Epithelial cell of alveolus of lung (primary cell): ENCODE results near the gene NGEF. TPM values are rescaled to one million over a fixed set of nuclear protein-coding genes. Genes with fewer than 3 reads are reported as not detected.

ENCODE experiments used
- total RNA-seq: library from RNA; depleted of rRNA; stranded (reverse); fragments of >200 nt; gene quantifications from 2 replicates; pipeline ENCODE4 v1.2.1, GENCODE V29; 2015

Gene NGEF, protein sequence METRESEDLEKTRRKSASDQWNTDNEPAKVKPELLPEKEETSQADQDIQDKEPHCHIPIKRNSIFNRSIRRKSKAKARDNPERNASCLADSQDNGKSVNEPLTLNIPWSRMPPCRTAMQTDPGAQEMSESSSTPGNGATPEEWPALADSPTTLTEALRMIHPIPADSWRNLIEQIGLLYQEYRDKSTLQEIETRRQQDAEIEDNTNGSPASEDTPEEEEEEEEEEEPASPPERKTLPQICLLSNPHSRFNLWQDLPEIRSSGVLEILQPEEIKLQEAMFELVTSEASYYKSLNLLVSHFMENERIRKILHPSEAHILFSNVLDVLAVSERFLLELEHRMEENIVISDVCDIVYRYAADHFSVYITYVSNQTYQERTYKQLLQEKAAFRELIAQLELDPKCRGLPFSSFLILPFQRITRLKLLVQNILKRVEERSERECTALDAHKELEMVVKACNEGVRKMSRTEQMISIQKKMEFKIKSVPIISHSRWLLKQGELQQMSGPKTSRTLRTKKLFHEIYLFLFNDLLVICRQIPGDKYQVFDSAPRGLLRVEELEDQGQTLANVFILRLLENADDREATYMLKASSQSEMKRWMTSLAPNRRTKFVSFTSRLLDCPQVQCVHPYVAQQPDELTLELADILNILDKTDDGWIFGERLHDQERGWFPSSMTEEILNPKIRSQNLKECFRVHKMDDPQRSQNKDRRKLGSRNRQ
- 0.08 and 3.0 TPM in 2 replicates for total RNA-seq

DNA sequence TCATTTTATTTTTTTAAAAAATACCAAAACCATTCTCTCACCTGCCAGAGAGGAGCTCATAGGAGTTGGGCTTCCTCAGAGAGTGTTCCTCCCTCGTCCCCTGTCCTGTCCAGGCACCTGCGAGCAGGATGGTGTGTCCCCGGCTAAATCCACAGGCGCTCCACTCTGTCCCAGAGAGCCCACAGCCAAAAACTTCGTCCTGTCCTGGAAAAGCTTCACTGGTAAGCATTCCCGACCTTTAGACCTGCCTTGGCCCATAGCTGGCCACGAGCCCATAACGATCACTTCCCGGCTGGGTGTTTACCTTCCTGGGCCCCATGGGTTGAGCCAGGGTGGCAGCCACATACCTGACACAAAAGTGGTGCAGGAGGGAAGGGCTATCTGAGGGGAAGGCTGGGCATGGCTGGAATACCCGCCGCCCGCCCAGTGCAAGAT is at the start of gene NGEF:
NGEF (minus strand) TSS at position 230 of the 435 bp plus-strand sequence. CDS start 38,366 bp downstream, outside the sequence.

DNA sequence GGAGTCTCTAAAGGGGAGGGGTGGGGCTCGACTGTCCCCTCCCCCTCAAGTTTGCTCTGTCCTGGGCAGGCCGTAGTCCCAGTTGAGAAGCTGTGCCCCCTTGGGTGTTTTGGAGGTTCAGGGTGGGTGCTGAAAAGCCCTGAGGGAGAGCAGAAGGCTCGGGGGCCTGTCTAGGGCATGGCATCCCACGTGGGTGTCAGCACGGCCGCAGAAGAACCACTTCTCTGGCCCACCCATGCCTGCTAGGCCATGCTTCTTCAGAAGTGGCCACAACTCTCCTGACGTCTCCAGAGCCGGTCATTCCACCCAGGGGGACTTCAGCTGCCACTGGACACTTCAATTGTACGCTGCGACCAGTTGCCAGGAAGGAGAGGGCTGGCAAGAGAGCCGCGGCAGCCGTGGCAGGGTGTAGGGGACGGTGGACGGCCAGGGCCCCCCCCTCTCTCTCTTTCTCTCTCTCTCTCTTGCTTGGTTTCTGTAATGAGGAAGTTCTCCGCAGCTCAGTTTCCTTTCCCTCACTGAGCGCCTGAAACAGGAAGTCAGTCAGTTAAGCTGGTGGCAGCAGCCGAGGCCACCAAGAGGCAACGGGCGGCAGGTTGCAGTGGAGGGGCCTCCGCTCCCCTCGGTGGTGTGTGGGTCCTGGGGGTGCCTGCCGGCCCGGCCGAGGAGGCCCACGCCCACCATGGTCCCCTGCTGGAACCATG is 46.9 kb upstream of the NGEF start, which contains the start of gene INPP5D:
INPP5D (plus strand) TSS at position 546 of the 704 bp plus-strand sequence; CDS start at position 683, 137 bp downstream.

DNA sequence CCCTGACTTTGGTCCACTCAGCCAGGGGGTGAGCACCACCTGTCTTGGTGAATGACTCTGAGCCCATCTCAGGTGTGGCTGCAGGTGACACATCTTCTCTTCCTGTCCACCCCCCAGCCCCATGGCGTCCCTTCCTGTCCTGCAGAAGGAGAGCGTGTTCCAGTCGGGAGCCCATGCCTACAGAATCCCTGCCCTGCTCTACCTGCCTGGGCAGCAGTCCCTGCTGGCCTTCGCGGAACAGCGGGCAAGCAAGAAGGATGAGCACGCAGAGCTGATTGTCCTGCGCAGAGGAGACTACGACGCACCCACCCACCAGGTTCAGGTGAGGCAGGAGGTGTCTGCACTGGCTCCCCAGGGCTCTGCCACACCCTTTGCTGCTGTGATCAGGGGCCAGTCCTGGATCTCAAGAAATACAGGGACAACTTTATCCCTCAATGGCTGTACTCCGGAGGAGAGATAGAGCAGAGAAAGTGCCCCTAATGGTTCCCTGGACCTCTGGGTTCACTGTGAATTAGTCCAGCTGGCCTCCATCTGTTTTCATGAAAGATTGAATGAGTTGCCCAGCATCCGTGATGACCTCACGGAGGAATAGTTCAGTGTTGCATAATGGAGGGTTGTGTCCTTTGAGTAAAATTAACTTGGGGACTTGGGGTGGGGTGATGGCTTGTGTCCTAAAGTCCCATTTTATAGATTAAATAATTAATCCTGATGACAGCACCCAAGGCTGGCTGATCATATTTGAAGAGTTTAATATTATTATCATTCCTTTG is 19.7 kb upstream of the NGEF start, which contains the start of gene NEU2:
NEU2 (plus strand) TSS at position 122 of the 770 bp plus-strand sequence; CDS start at position 122, 0 bp downstream.

DNA sequence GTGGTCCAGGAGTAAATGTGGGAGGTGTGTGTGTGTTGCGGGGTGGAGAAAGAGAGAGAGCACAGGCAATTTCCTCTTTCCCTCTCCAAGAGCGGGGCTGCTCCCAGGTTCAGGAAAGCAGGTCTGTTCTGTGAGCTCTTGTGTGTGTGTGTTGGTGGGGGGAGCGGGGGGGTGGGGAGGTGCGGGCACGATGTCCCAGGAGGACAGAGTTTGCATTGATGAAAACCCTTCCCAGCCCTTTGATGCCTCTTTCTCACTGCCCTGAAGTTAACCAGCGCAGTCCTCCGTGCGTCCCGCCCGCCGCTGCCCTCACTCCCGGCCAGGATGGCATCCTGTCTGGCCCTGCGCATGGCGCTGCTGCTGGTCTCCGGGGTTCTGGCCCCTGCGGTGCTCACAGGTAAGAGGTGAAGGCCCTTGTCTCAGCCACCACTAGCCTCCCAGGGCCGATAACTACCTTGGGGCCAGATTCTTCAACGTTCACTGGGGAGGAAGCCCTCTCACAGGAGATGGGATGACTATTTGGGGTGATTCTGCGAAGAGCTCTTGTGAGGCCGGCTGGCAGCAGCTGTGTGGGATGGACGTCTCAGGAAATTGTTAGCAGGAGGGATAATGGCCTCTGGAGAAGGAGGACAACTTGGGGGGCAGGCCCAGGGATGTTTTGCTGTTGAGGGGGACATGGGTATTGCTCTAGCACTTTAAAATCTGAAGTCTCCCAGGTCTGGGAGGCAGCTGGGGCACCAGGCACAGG is 142.9 kb downstream of the NGEF start, which contains the start of gene SNORC:
SNORC (plus strand) TSS at position 247 of the 748 bp plus-strand sequence; CDS start at position 325, 78 bp downstream.

Other genes with a start within 250 kb of the NGEF start
- not detected in 2 replicates for gene KCNJ13, start 236.7 kb downstream of the NGEF start, total RNA-seq
- 0.26 and 6.8 TPM in 2 replicates for gene SNORC, start 143.0 kb downstream of the NGEF start, total RNA-seq
- not detected in 2 replicates for gene NEU2, start 19.4 kb upstream of the NGEF start, total RNA-seq
- 0.65 and 1.0 TPM in 2 replicates for gene INPP5D, start 47.1 kb upstream of the NGEF start, total RNA-seq
- 16.0 and 16.8 TPM in 2 replicates for gene ATG16L1, start 238.4 kb upstream of the NGEF start, total RNA-seq